ENCODE data around the gene MRPL43. TPM values are rescaled to one million over a fixed set of nuclear protein-coding genes. Genes with fewer than 3 reads are reported as not detected.

Gene MRPL43
- total and polyA plus RNA-seq, 2 experiments from 2014 or later, result 60.4 to 126 TPM

DNA sequence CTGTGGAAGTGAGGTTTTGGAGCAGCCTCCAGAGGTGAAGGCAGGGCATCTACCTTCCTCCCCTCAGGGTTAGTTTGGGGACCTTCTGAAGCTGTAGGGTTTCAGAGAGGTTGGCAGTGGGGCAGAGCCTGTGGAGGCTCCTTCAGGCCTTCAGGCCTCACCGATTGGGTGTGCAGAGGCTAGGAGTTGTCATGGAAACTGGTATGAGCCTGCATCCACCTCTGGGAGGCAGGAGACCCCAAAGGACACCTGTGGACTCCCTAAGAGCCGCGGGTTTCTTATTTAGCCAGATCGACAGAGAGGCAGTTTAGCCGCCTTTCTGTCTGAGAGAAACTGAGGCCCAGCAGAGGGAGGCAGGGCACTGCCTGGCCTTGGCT lies 14.3 kb upstream of the MRPL43 start (continued):
- TF ChIP-seq ZNF462 (CRISPR knock-in tag; IDR thresholded peaks at IDR 0.05), result no peak
- TF ChIP-seq EZH2phosphoT487 (IDR thresholded peaks at IDR 0.05; ENCODE audit: unreplicated experiment), result no peak

- Histone ChIP-seq H3K27me3 (ENCODE audit: insufficient read depth) (no peaks in the 10 kb centered on the region), H3K9me2 (ENCODE audit: insufficient read depth) (no peaks in the 10 kb centered on the region), H3K4me2 (peak overlapping the region; percentile 92), H3K79me2 (replicated peaks; ENCODE audit: insufficient read depth) (peaks cover 22% of the 10 kb centered on the region), H3F3A (replicated peaks; ENCODE audit: low read depth) (peaks cover 20% of the 10 kb centered on the region), H2AFZ (no peak overlapping the region), H3K27ac (ENCODE audit: low read depth) (no peak overlapping the region), H3K36me3 (ENCODE audit: insufficient read depth) (no peaks in the 10 kb centered on the region; the same call in 1 of the 2 replicates), H3K4me3 (peak overlapping the region; percentile 90), H4K20me1 (replicated peaks; ENCODE audit: insufficient read depth) (0 out of 2 replicates have a peak, but pooled peaks cover 7% of the 10 kb centered on the region), H3K4me1 (ENCODE audit: insufficient read depth) (peaks cover 26% of the 10 kb centered on the region)
- no peak for DNase-seq (ENCODE audit: low spot score)
- Mint-ChIP-seq H3K9me3 (no peaks in the 10 kb centered on the region; the same call in 2 of the 3 replicates), H3K27me3 (ENCODE audit: insufficient read depth, low read depth, poor library complexity) (peaks cover 20% of the 10 kb centered on the region), H3K27ac (peak overlapping the region; percentile 40), H3K36me3 (ENCODE audit: low read depth) (peaks cover 34% of the 10 kb centered on the region), H3K4me3 (peak overlapping the region; percentile 96), H3K4me1 (peaks cover 20% of the 10 kb centered on the region)
- no peak for ATAC-seq
- no peak for TF ChIP-seq ZNF114 (CRISPR knock-in tag; IDR thresholded peaks at IDR 0.05)
- no peak for TF ChIP-seq EZH2phosphoT487 (IDR thresholded peaks at IDR 0.05; ENCODE audit: unreplicated experiment)
- TF ChIP-seq JUNB (IDR thresholded peaks at IDR 0.05; ENCODE audit: unreplicated experiment), result no peak
- no peak for TF ChIP-seq ZNF331 (CRISPR knock-in tag; IDR thresholded peaks at IDR 0.05; ENCODE audit: low read depth)
- no peak for TF ChIP-seq STAT1 (IDR thresholded peaks at IDR 0.05; ENCODE audit: unreplicated experiment)
- TF ChIP-seq, protein P1, sequence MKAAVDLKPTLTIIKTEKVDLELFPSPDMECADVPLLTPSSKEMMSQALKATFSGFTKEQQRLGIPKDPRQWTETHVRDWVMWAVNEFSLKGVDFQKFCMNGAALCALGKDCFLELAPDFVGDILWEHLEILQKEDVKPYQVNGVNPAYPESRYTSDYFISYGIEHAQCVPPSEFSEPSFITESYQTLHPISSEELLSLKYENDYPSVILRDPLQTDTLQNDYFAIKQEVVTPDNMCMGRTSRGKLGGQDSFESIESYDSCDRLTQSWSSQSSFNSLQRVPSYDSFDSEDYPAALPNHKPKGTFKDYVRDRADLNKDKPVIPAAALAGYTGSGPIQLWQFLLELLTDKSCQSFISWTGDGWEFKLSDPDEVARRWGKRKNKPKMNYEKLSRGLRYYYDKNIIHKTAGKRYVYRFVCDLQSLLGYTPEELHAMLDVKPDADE (IDR thresholded peaks at IDR 0.05), result no peak
- TF ChIP-seq POLR2AphosphoS5 (IDR thresholded peaks at IDR 0.05; ENCODE audit: low read depth), result no peak
- TF ChIP-seq NANOG (IDR thresholded peaks at IDR 0.05; ENCODE audit: borderline replicate concordance), result no peak
- TF ChIP-seq, protein P2, sequence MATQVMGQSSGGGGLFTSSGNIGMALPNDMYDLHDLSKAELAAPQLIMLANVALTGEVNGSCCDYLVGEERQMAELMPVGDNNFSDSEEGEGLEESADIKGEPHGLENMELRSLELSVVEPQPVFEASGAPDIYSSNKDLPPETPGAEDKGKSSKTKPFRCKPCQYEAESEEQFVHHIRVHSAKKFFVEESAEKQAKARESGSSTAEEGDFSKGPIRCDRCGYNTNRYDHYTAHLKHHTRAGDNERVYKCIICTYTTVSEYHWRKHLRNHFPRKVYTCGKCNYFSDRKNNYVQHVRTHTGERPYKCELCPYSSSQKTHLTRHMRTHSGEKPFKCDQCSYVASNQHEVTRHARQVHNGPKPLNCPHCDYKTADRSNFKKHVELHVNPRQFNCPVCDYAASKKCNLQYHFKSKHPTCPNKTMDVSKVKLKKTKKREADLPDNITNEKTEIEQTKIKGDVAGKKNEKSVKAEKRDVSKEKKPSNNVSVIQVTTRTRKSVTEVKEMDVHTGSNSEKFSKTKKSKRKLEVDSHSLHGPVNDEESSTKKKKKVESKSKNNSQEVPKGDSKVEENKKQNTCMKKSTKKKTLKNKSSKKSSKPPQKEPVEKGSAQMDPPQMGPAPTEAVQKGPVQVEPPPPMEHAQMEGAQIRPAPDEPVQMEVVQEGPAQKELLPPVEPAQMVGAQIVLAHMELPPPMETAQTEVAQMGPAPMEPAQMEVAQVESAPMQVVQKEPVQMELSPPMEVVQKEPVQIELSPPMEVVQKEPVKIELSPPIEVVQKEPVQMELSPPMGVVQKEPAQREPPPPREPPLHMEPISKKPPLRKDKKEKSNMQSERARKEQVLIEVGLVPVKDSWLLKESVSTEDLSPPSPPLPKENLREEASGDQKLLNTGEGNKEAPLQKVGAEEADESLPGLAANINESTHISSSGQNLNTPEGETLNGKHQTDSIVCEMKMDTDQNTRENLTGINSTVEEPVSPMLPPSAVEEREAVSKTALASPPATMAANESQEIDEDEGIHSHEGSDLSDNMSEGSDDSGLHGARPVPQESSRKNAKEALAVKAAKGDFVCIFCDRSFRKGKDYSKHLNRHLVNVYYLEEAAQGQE (IDR thresholded peaks at IDR 0.05; ENCODE audit: unreplicated experiment), result no peak
Measured at GRCh38 chr10:101000915-101001658, 13.8 kb upstream of the MRPL43 start.
